OCI-LY3 (cell line): ENCODE results near the gene ANKIB1.

Experiments used
- H2AFZ ChIP-seq: fragments of 200-600, 300-600 bp; shearing (Covaris generic); 2 replicates; pipeline ENCODE4 v1.6.0; 2014; ENCODE audit warnings: antibody characterized with exemption, low read depth, low read length
- H3K27ac ChIP-seq: fragments of 200-600, 300-600 bp; sonication (generic); 2 replicates; pipeline ENCODE4 v1.5.1; 2014; ENCODE audit warnings: mild to moderate bottlenecking, low read length, moderate library complexity, mixed read lengths
- H3K27me3 ChIP-seq: fragments of 200-600, 300-600 bp; sonication (generic); 2 replicates; pipeline ENCODE4 v1.6.1; 2014; ENCODE audit warnings: low read depth, low read length, mixed read lengths
- H3K36me3 ChIP-seq: fragments of 200-600, 300-600 bp; sonication (generic); replicated peaks from 2 replicates; pipeline ENCODE3; 2014; ENCODE audit warnings: low read depth, low read length, mixed read lengths
- H3K4me1 ChIP-seq: fragments of 300-600, 200-600 bp; sonication (generic); 2 replicates; pipeline ENCODE4 v1.6.1; 2014; ENCODE audit warnings: low read length, mixed read lengths
- H3K4me2 ChIP-seq: fragments of 200-600, 300-600 bp; sonication (generic); 2 replicates; pipeline ENCODE4 v1.6.1; 2014; ENCODE audit warnings: low read length, mixed read lengths
- H3K4me3 ChIP-seq: fragments of 300-600, 200-600 bp; sonication (generic); 2 replicates; pipeline ENCODE4 v1.5.1; 2014; ENCODE audit warnings: antibody characterized with exemption, mild to moderate bottlenecking, low read length, moderate library complexity
- H3K79me2 ChIP-seq: fragments of 300-600, 200-600 bp; shearing (Covaris generic); 2 replicates; pipeline ENCODE4 v1.6.1; 2014; ENCODE audit warnings: mild to moderate bottlenecking, low read length, mixed read lengths
- H3K9ac ChIP-seq: fragments of 300-600, 200-600 bp; shearing (Covaris generic); 2 replicates; pipeline ENCODE4 v1.6.0; 2014; ENCODE audit warnings: mild to moderate bottlenecking, low read length, moderate library complexity
- H3K9me3 ChIP-seq: fragments of 200-600, 300-600 bp; shearing (Covaris generic); 2 replicates; pipeline ENCODE4 v1.6.1; 2014; ENCODE audit warnings: low read length, mixed read lengths; ENCODE audit not compliant: insufficient read depth
- H4K20me1 ChIP-seq: fragments of 200-600, 300-600 bp; sonication (generic); 2 replicates; pipeline ENCODE4 v1.6.1; 2016; ENCODE audit warnings: low read length, mixed read lengths; ENCODE audit not compliant: insufficient read depth
- CTCF ChIP-seq: fragments of 200-600, 300-600 bp; sonication (generic); IDR thresholded peaks from 2 replicates; pipeline ENCODE4 v1.5.1; 2014; ENCODE audit warnings: antibody characterized with exemption, low read length, low read depth
- EZH2phosphoT487 ChIP-seq: fragments of 200-600 bp; shearing (Covaris generic); IDR thresholded peaks from 2 replicates; pipeline ENCODE4 v1.6.1; 2018; ENCODE audit warnings: antibody characterized with exemption, mixed run types, low read depth

ANKIB1 gene

GRCh38 chr7:92415225-92415624 lies 169.5 kb downstream of the ANKIB1 start:
- Histone ChIP-seq H3K9ac (no peak overlapping the region), H3K4me1 (no peaks in the 10 kb centered on the region), H3K4me2 (no peak overlapping the region), H2AFZ (no peak overlapping the region), H3K9me3 (no peaks in the 10 kb centered on the region), H4K20me1 (no peaks in the 10 kb centered on the region), H3K27ac (no peak overlapping the region), H3K79me2 (no peaks in the 10 kb centered on the region), H3K4me3 (no peak overlapping the region), H3K36me3 (no peaks in the 10 kb centered on the region), H3K27me3 (no peaks in the 10 kb centered on the region; the same call in 1 of the 2 replicates)
- TF ChIP-seq CTCF (no peak), EZH2phosphoT487 (no peak)

GRCh38 chr7:92417913-92418312 lies 172.1 kb downstream of the ANKIB1 start:
- Histone ChIP-seq H3K27ac (no peak overlapping the region), H3K79me2 (no peaks in the 10 kb centered on the region), H3K36me3 (no peaks in the 10 kb centered on the region), H3K9me3 (no peaks in the 10 kb centered on the region), H2AFZ (no peak overlapping the region), H3K4me2 (no peak overlapping the region), H3K4me1 (no peaks in the 10 kb centered on the region), H3K9ac (no peak overlapping the region), H4K20me1 (no peaks in the 10 kb centered on the region), H3K27me3 (no peaks in the 10 kb centered on the region), H3K4me3 (no peak overlapping the region)
- TF ChIP-seq CTCF (0 out of 2 replicates have a peak, but pooled peaks have one; percentile 5), EZH2phosphoT487 (no peak)

- Histone ChIP-seq H3K79me2 (no peaks in the 10 kb centered on the region), H3K27me3 (no peaks in the 10 kb centered on the region), H2AFZ (no peak overlapping the region), H4K20me1 (no peaks in the 10 kb centered on the region), H3K4me3 (no peak overlapping the region), H3K4me1 (peaks cover 6% of the 10 kb centered on the region; the same call in 1 of the 2 replicates), H3K27ac (no peak overlapping the region), H3K36me3 (no peaks in the 10 kb centered on the region), H3K9ac (no peak overlapping the region), H3K4me2 (no peak overlapping the region), H3K9me3 (no peaks in the 10 kb centered on the region)
- TF ChIP-seq EZH2phosphoT487 (no peak), CTCF (no peak)
Measured at GRCh38 chr7:92421676-92422435, 176.1 kb downstream of the ANKIB1 start.

DNA sequence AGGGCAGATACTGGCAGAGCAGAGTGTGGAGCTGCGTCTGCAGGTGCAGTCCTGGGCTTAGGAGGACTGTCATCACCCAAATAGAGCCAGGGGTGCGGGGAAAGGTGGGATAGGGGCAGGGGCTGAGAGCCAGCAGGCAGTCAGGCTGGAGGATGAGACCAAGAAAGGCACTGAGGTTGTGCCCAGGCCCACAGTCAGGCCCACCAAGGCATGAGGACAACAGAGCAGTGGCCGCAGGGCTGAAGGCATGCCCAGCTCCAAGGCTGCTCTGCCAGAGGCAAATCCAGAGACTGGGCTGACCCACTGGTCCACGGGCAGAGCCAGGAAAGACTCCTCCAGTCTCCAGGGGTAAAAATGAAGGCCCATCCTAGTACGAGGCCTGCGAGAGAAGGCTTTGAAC lies 177.2 kb downstream of the ANKIB1 start:
- Histone ChIP-seq H3K4me1 (peaks cover 6% of the 10 kb centered on the region; the same call in 1 of the 2 replicates), H4K20me1 (no peaks in the 10 kb centered on the region), H3K9ac (no peak overlapping the region), H3K79me2 (no peaks in the 10 kb centered on the region), H2AFZ (no peak overlapping the region), H3K36me3 (no peaks in the 10 kb centered on the region), H3K27me3 (no peaks in the 10 kb centered on the region), H3K9me3 (no peaks in the 10 kb centered on the region), H3K4me3 (no peak overlapping the region), H3K4me2 (no peak overlapping the region), H3K27ac (no peak overlapping the region)
- TF ChIP-seq CTCF (no peak), EZH2phosphoT487 (no peak)
